DOHH2 (cell line): ENCODE results near the gene MED27.

Experiments used
- CTCF ChIP-seq: fragments of 200-600 bp; sonication (generic); IDR thresholded peaks from one replicate; pipeline ENCODE4 v1.5.1; 2014; ENCODE audit warnings: antibody characterized with exemption, mild to moderate bottlenecking, low read depth, low read length; ENCODE audit not compliant: poor library complexity, severe bottlenecking
- EZH2phosphoT487 ChIP-seq: fragments of 200-600 bp; sonication (generic); IDR thresholded peaks from 2 replicates; pipeline ENCODE4 v1.6.1; 2017; ENCODE audit warnings: borderline replicate concordance, mild to moderate bottlenecking, antibody characterized with exemption, low read length, moderate library complexity, mixed read lengths

GRCh38 chr9:131826966-131827525 lies 252.6 kb downstream of the MED27 start:
- TF ChIP-seq CTCF (no peak), EZH2phosphoT487 (no peak)
